ENCODE data around the gene FAM32A.

The FAM32A gene

DNA sequence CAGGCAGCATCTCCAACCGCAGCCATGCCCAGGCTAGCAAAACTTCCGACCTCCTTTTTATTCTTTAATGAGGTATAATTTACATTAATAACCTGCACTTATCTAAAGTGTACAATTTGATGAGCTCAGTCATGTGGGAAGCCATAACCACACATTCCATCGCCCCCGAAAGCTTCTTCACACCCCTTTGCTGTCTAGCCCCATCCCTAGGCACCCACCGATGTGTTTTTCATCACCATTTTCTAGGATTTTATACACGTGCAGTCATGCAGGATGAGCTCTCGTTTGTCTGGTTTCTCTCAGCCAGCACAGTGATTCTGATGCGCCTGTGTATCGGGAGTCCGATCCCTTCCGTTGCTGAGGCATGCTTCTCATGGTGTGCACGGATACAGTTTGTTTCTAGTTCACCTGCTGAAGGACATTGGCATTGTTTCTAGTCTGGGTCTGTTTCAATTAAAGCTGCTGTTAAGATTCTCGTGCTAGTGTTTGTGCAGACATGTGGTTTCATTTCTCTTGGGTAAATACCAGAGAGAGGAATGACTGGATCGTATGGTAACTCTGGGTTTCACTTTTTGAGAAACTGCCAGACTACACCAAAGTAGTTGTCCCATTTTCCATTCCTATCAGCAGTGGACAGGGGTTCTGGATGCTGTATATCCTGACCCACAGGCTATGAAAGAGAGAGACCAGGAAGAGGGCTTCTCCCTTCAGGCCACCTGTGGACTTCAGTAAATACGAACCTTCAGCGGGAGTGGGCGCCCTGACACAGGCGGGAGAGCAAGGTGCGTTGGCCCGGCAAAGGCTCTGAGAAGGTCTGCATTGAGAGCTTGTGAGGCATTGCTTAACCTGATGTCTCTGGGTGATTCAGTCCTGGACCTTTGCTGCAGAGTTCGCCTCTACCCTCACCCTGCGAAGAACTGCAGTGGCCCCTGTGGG, 17.4 kb downstream of the FAM32A start:
- no peak for DNase-seq (ENCODE audit: low read depth in 2 of 2)

DNA sequence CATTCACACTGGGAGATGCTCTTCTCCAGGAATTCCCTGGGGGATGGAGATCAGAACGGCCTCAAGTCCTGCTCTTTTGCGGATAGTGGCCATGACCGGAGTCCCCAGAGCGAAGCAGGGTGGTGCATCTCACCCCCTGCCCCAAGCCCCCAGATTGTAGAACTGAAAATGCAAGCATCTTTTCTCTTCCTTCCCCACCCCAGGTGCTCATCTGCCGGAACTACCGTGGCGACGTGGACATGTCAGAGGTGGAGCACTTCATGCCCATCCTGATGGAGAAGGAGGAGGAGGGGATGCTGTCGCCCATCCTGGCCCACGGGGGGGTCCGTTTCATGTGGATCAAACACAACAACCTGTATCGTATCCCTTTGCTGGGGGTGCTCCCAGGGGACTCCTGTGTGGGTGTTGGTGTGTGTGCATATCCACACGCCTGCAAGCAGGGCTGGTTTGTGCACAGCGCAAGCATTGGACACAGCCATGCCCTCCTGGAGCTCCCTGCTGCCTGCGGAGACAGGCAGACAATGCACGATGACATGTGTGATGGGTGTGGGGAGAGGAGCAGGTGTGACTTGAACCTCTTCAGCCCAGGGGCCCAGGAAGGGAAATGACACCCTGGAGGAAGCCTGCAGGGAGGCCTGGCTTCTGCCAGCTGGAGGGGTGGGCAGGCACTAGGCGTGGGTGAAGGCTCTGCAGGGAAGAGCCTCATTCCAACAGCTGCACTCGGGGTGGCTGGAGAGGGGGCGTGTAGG, 18.2 kb downstream of the FAM32A start:
- DNase-seq (ENCODE audit: low read depth in 2 of 2): no peak

DNA sequence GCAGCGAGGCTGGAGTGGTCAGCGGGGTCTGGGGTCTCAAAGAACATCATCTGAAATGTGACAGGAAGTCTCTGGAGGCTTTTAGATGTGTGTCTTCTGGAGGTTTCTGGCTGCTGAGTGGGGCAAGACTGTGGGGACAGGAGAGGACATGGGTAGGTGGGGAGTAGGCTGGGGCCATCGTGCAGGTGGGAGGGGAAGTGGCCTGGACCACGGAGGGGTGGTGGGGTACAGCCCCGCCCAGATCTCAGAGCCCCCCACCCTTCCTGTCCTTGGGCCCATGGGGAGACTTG, 18.7 kb downstream of the FAM32A start:
- DNase-seq (ENCODE audit: low read depth in 2 of 2): no peak

DNA sequence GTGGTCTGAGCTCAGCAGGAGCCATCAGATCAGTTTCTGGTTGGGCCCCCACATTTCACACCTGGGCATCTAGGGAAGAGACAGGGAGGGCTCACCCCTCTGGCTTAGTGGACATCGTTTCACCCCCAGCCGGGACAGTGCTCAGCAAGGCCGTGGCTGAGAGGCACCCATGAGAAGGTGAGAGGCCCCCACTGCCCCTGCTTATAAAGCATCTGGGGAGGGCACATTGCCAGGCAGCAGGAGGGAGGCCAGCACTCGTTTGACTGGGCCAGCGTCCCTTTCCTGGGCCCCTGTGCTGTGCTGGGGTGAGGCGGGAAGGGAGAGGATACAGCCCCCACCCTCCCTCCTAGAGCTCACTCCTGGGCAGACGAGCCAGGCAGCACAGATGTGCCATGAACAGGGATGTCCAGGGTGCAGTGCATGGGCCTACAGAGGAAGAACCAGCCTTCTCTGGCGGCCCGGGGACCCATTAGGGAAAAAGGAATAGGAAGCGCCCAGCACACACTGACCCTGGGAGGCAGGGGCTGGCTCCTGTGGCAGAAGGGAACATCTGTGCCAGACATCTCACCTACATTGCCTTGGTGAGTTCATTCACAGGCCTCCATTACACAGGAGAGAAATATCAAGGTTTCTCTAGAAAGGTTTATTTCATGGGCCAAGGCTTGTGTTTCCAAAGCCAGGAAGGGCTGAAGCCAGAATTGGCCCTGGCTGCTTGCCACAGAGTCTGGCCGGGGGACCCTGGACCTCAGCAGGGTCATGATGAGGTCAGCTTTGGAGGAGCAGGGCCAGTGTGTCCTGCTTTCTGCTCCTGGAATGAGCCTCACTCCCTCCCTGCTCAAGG, 20.2 kb downstream of the FAM32A start:
- no peak for DNase-seq (ENCODE audit: low read depth in 2 of 2)

DNA sequence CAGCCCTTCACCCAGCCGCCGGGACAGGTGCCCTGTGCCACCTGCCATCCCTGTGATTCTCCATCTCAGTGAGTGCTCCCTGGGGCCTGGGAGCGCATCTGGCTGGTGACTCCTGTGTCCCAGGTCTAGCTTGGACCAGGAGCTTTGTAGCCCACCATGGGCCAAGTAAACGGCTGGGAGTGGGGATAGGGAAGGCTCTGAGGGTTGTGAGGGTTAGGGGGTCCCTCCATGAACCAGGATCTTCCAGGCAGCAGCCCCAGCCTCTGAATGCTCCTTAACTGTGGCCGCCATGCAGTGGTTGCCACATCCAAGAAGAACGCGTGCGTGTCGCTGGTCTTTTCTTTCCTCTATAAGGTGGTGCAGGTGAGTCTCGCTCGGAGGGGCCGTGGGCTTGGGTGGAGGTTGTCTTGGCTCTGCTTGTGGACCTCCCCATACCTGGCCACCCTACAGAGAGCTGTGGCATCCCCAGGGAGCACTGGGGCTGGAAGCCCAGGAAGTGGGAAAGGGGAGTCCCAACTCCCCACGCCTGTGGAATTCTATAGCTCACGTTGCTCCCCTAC, 20.9 kb downstream of the FAM32A start:
- DNase-seq (ENCODE audit: low read depth in 2 of 2): no peak

GRCh38 chr19:16206637-16207036, 21.4 kb downstream of the FAM32A start:
- no peak for DNase-seq (ENCODE audit: low read depth in 2 of 2)

DNA sequence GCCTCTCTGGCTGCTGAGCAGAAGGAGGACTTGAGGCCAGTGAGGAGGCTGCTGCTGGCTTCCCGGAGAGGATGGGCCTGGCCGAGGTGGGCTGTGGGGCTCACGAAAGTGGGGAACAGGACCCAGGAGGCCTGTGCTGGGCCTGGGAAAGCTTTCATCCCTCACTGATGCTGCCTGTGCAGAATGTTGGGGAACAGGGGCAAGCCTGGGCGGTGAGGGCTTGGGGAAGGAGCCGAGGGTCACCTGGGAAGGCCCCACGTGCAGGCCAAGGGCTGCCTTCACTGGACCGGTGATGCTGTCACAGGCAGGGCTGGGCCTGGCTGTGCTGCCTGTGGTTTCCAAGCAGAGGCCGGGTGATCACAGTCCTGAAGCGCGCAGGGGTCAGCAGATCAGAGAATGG, 21.9 kb downstream of the FAM32A start:
- DNase-seq (ENCODE audit: low read depth in 2 of 2): no peak

- DNase-seq (ENCODE audit: low read depth in 2 of 2): no peak
These were observed 22.3 kb downstream of the FAM32A start for GRCh38 chr19:16207490-16208025.

GRCh38 chr19:16208064-16208759, 23.0 kb downstream of the FAM32A start:
- no peak for DNase-seq (ENCODE audit: low read depth in 2 of 2)

GRCh38 chr19:16208847-16209665, 23.8 kb downstream of the FAM32A start:
- DNase-seq (ENCODE audit: low read depth in 2 of 2): no peak

DNA sequence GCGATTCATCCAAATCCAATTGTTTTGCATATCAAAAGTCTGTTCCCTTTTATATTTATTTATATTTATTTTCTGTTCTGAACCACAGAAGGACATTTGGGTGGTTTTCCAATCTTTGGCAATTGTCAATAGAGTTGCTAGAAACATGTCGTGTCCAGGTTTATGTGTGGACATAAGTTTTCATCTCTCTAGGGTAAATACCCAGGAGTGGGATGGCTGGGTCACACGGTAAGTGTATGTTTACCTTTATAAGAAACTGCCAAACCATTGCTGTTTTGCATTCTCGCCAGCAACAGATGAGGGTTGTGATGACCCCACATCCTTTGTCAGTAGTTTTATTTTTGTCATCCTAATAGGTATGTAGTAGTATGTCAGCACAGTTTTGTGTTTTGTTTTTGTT, 25.0 kb downstream of the FAM32A start:
- no peak for DNase-seq (ENCODE audit: low read depth in 2 of 2)

GRCh38 chr19:16213076-16213475, 27.9 kb downstream of the FAM32A start:
- no peak for DNase-seq (ENCODE audit: low read depth in 2 of 2)

DNA sequence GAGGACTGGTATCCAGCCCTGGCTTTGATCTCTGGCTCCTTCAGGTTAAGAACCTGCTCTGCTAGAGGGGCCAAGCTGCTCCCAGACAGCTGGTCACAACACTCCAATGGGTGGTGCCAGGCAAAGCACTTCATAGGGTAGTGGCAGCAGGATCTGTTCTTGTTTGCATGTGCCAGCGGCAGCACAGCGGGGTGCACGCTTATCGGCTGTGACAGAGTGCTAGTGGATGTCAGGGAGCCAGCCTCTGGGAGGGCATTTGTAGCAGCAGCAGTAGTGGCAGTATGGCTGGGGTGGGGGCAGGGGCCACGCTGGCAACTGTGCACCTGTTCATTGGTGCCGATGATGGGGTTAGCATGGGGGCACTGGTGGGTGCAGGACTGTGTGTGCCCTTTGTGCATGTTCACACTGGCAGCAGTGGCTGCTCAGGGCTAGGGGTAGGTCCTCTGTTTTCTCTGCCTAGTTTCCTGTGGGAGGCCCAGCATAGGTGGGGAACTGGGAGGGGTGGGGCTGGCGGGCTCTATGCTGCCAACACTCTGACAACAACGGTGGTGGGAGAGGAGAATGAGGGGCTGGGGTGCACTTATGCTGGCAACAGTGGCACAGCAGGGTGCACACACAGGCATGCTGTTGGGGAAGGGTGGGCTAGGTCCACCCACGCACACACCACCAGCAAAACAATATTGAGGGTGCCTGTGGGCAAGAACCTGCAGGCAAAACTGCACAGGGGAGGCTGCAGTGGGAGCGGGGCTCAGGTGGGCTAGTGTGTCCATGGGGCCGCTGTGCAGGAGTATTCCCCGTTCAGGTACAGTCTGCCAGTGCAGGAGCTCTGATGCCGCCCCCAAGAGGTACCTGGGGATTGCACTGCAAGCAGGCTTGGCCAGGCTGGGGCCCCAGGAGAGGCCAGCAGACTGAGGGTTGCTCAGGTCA, 31.8 kb downstream of the FAM32A start:
- no peak for DNase-seq (ENCODE audit: low read depth in 2 of 2)

GRCh38 chr19:16217716-16218451, 32.7 kb downstream of the FAM32A start:
- DNase-seq (ENCODE audit: low read depth in 2 of 2): no peak

DNA sequence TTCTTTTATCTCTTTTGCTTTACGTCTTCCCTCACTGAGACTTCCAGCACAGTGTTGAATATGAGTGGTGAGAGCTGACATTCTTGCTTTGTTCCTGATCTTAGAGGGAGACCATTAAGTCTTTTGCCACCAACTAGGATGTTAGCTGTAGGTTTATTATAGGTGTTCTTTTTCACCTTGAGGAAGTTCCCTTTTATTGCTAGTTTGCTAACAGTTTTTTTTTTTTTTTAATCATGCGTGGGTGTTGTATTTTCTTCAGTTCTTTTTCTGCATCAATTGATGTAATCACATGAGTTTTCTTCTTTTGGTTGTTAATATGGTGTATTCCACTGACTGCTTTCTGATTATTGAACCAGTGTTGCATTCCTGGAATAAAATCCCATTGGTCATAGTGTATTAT, 33.6 kb downstream of the FAM32A start:
- no peak for DNase-seq (ENCODE audit: low read depth in 2 of 2)

GRCh38 chr19:16222806-16223205, 37.6 kb downstream of the FAM32A start:
- no peak for DNase-seq (ENCODE audit: low read depth in 2 of 2)

GRCh38 chr19:16223746-16224145, 38.5 kb downstream of the FAM32A start:
- DNase-seq (ENCODE audit: low read depth in 2 of 2): no peak

DNA sequence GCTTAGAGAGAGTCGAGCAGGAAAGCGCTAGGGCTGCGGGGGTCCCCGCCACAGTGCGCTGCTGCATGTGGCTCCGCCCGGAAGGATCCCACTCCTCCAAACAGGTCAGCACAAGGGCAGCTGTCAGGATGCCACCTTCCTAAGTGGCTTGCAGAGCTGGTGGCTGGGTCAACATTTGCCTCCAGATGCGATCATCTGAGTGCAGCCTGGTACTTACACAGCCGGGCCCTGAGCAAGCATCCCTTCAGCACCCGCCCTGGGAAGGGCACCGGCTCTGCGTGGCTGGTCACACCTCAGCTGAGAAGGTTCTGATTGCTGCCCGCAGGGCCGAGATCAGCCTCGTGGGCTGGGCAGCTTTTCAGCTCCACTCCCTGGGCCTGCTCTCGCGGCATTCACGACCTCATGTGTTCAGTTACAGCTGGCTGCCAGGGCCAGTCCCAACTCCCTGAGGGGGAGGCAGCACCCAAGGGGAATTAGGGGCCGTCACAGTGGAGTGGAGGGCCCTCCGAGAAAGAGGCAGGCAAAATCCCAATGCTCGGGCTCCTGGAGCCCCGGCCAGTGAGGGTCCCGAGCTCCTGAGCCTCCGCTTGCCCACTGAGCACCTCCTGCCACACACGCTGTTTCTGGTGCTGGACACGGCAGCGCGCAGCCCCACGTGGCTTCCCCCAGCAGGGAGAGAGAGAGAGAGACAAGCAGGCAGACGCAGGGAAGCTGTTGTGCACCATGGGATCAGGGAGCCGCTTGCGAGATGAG, 39.3 kb downstream of the FAM32A start:
- DNase-seq (ENCODE audit: low read depth in 2 of 2): no peak

All from activated CD8-positive, alpha-beta memory T cell treated with anti-CD3 and anti-CD28 coated beads for 4 hours (primary cell).